ENCODE measurements around the gene VSTM2L. TPM values are rescaled to one million over a fixed set of nuclear protein-coding genes. Genes with fewer than 3 reads are reported as not detected.

The VSTM2L gene
- total RNA-seq, 2 donors from 2014 or later: 5.3 to 7.0 TPM

DNA sequence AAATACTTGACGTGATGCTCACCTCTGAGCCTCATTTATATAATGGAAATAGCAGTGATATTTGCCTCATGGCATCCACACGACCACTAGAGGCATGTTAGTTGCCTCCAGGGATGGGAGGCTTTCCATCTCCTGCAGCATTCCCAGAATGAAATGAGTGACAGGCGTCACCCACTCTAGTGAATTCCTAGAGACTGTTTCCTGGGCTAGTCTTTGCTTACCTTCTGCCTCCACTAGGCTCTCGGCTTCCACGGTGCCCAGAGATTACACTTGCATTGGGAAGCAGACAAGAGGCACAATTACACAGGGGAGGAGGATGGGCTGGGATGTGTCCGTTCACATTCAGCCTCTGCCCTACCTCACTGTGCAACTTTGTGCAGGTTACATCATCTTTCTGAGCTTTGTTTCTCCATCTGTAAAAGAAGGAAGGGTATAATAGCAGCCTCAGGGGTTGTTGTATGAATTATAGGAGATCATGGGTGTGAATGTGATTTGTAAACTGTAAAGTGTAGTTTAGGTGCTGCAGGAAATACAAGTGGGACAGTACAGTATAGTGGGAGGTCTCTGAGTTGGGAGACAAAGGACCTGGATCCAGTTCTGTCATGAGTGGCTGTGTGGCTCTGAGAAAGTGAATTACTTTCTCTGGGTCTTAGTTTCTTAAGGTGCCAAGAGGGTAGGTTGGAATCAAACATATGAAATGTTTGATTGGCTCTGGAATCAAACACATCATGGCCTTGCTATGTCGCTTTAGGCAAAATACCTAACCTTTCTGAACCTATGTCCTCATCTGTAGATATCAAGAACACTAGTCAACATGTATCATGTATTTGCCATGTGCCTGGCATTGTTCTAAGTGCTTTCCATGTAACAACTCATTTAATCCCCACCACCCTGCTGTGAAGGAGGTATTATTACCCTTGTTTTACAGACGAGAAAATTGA is 3.6 kb upstream of the VSTM2L start:
- intact Hi-C loops (cut with DNase I): no loop called here
- Histone ChIP-seq H3K27me3 (peaks cover 0 to 9% of the 10 kb centered on the region in 2 donors), H3K4me1 (peaks cover 21% of the 10 kb centered on the region), H3K27ac (no peak overlapping the region), H3K4me3 (no peak overlapping the region), H3K9me3 (no peaks in the 10 kb centered on the region), H3K36me3 (replicated peaks in 1 of 2; ENCODE audit: insufficient read depth in 1 of 2, low read depth in 2 of 2) (no peaks in the 10 kb centered on the region)
- WGBS, 2 donors: 37 to 43% methylated on average over 8 of the region's 8 CpGs
- TF ChIP-seq CTCF (IDR thresholded peaks at IDR 0.05): no peak
- TF ChIP-seq POLR2A (IDR thresholded peaks at IDR 0.05): no peak
- ATAC-seq (no peak), DNase-seq (no peak)

- TF ChIP-seq POLR2A (IDR thresholded peaks at IDR 0.05) (no peak), CTCF (IDR thresholded peaks at IDR 0.05) (no peak)
- Histone ChIP-seq H3K27me3 (peaks cover 0 to 9% of the 10 kb centered on the region in 2 donors), H3K9me3 (no peaks in the 10 kb centered on the region), H3K4me3 (no peak overlapping the region), H3K27ac (no peak overlapping the region), H3K36me3 (replicated peaks in 1 of 2; ENCODE audit: insufficient read depth in 1 of 2, low read depth in 2 of 2) (no peaks in the 10 kb centered on the region), H3K4me1 (peaks cover 21% of the 10 kb centered on the region)
- ATAC-seq: no peak
- WGBS, 2 donors: 20 to 28% methylated on average over 17 to 18 of the region's 18 CpGs
- no peak for DNase-seq
- intact Hi-C loops (cut with DNase I): no loop called here
These were observed 1.7 kb upstream of the VSTM2L start for GRCh38 chr20:37901240-37901639.

DNA sequence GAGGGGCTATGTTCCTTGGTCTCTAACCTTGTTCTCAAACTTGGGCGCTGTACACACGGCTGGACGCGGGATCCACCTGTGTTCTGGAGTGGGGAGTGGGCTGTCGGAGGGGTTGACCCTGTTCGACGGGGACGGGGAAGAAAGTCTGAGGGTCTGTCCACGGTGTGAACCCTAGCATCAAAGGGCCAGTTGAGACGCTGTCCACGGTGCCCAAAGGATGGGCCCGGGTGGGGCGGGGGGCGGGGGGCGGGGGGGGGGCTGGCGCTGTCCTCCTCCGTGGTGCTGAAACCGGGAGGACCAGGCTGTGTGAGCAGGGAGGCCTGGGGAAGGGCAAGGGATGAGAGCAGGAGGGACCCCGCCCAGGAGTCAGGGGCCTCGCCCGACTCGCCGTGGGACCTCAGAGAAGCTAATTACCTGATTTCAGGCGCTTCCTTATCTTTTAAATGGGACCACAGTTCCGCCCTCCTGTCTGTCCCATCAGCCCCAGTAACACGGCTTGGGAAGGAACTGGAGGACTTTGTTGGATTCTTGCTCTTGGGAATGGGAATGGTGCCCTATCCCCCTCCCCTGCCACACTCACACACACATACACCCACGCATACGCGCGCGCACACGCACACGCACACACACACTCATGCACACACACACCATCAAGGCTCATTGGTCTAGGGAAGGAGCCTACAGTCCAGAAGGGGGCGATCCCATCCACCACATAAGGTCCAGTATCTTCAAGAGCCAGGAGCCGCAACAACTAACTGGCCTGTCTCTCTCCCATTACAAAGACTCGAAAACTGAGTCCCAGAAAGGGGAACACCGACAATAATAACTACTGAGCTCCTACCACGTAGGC is 1.0 kb upstream of the VSTM2L start:
- H3K4me3 ChIP-seq: no peak overlapping the region
- peaks cover 0 to 9% of the 10 kb centered on the region in 2 donors for H3K27me3 ChIP-seq
- H3K4me1 ChIP-seq: peaks cover 19% of the 10 kb centered on the region
- no peaks in the 10 kb centered on the region for H3K36me3 ChIP-seq (replicated peaks in 1 of 2; ENCODE audit: insufficient read depth in 1 of 2, low read depth in 2 of 2)
- H3K9me3 ChIP-seq: no peaks in the 10 kb centered on the region
- WGBS, 2 donors: 12 to 17% methylated on average over 15 to 36 of the region's 38 CpGs
- TF ChIP-seq CTCF (IDR thresholded peaks at IDR 0.05): peak in 3 of 7 experiments; percentile 11 to 40 (median 26)
- no peak for TF ChIP-seq POLR2A (IDR thresholded peaks at IDR 0.05)
- intact Hi-C loops (cut with DNase I): no loop called here
- ATAC-seq (no peak), DNase-seq (peak in 2 of 4 donors; percentile 27 to 33)
- no peak overlapping the region for H3K27ac ChIP-seq

DNA sequence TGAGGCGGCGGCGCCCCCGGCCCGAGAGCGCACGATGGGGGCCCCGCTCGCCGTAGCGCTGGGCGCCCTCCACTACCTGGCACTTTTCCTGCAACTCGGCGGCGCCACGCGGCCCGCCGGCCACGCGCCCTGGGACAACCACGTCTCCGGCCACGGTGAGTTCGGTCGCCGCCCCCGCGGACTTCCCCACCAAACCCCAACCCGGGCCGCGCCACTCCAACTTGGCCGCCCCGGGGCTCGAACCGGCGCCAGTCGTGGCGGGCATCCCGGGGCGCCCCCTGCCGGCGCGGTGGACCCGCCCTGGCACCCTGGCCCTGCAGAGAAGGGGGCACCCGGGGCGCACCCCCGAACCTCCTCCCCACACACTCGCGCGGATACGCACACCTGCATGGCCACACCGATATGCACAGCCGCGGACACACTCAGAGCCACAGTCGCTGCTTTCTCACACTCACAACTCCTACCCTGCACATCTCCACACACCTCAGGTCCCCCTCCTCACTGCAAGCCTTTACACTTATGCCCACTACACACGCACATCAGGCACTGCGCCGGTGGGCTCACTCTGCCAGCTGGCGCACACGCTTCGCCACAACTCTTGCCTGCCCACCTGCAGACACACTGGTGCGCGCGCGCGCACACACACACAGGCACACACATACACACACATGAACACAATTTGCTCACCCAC is 535 bp downstream of the VSTM2L start:
- Histone ChIP-seq H3K27me3 (peaks cover 0 to 9% of the 10 kb centered on the region in 2 donors), H3K9me3 (no peaks in the 10 kb centered on the region), H3K4me1 (peaks cover 13% of the 10 kb centered on the region), H3K36me3 (replicated peaks in 1 of 2; ENCODE audit: insufficient read depth in 1 of 2, low read depth in 2 of 2) (no peaks in the 10 kb centered on the region), H3K27ac (no peak overlapping the region), H3K4me3 (no peak overlapping the region)
- intact Hi-C loops (cut with DNase I): no loop called here
- no peak for ATAC-seq
- no peak for DNase-seq
- WGBS, 2 donors: 27 to 93% methylated on average over 15 to 66 of the region's 67 CpGs
- no peak for TF ChIP-seq POLR2A (IDR thresholded peaks at IDR 0.05)
- no peak for TF ChIP-seq CTCF (IDR thresholded peaks at IDR 0.05)

Measured in body of pancreas (tissue), 4 donors.